Cardiac muscle cell (in vitro differentiated cells and primary cell): Measurements from ENCODE around the gene PITPNM2. TPM values are rescaled to one million over a fixed set of nuclear protein-coding genes. Genes with fewer than 3 reads are reported as not detected.

ENCODE experiments used
- DNase-seq, 2 donors: peaks; one replicate each; pipeline versions ENCODE4 v3.0.0 to v3.0.0-alpha.2; 2010 to 2017; ENCODE audit warnings: low read depth in 1 of 2, low spot score in 1 of 2
- H3K27ac ChIP-seq: fragments of 200-600 bp; sonication (generic); 2 replicates; pipeline ENCODE4 v1.5.1; 2016
- H3K27me3 ChIP-seq: fragments of 200-600 bp; sonication (generic); 2 replicates; pipeline ENCODE4 v1.6.0; 2016; ENCODE audit warnings: control low read depth
- H3K36me3 ChIP-seq: fragments of 200-600 bp; sonication (generic); 2 replicates; pipeline ENCODE4 v1.5.1; 2016; ENCODE audit warnings: control low read depth
- H3K4me1 ChIP-seq: fragments of 200-600 bp; sonication (generic); 2 replicates; pipeline ENCODE4 v1.8.1; 2017; ENCODE audit warnings: low read depth, mild to moderate bottlenecking, mixed run types
- H3K4me3 ChIP-seq: fragments of 200-600 bp; sonication (generic); 2 replicates; pipeline ENCODE4 v1.5.1; 2016; ENCODE audit warnings: mild to moderate bottlenecking
- H3K9me3 ChIP-seq: fragments of 200-600 bp; sonication (generic); 2 replicates; pipeline ENCODE4 v1.5.1; 2017; ENCODE audit warnings: low read depth, mild to moderate bottlenecking, control low read depth
- polyA plus RNA-seq: library from polyadenylated mRNA; unstranded; fragments of >200 nt; fragmentation: Nextera tagmentation; extraction: Ambion mirVana; gene quantifications from 2 replicates; pipeline ENCODE4 v1.2.1, GENCODE V29; 2016
- total RNA-seq: library from RNA; depleted of rRNA; stranded (reverse); fragments of >200 nt; gene quantifications from 2 replicates; pipeline ENCODE4 v1.2.3, GENCODE V29; 2016
- TF ChIP-seq, protein P1 (sequence below): IDR thresholded peaks from 2 replicates; pipeline ENCODE4 v1.5.1; 2012; ENCODE audit warnings: low read depth, mild to moderate bottlenecking, low read length

The PITPNM2 gene
- total and polyA plus RNA-seq, 2 experiments from 2014 or later = 2.9 to 5.6 TPM

GRCh38 chr12:123111498-123112165 lies 39.3 kb downstream of the PITPNM2 start:
- TF ChIP-seq, protein P1, sequence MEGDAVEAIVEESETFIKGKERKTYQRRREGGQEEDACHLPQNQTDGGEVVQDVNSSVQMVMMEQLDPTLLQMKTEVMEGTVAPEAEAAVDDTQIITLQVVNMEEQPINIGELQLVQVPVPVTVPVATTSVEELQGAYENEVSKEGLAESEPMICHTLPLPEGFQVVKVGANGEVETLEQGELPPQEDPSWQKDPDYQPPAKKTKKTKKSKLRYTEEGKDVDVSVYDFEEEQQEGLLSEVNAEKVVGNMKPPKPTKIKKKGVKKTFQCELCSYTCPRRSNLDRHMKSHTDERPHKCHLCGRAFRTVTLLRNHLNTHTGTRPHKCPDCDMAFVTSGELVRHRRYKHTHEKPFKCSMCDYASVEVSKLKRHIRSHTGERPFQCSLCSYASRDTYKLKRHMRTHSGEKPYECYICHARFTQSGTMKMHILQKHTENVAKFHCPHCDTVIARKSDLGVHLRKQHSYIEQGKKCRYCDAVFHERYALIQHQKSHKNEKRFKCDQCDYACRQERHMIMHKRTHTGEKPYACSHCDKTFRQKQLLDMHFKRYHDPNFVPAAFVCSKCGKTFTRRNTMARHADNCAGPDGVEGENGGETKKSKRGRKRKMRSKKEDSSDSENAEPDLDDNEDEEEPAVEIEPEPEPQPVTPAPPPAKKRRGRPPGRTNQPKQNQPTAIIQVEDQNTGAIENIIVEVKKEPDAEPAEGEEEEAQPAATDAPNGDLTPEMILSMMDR = no peak
- H3K36me3 ChIP-seq = no peaks in the 10 kb centered on the region
- H3K4me1 ChIP-seq = peaks cover 43% of the 10 kb centered on the region
- no peak overlapping the region for H3K4me3 ChIP-seq
- no peaks in the 10 kb centered on the region for H3K9me3 ChIP-seq
- no peak for DNase-seq
- H3K27ac ChIP-seq = no peak overlapping the region
- no peaks in the 10 kb centered on the region for H3K27me3 ChIP-seq

DNA sequence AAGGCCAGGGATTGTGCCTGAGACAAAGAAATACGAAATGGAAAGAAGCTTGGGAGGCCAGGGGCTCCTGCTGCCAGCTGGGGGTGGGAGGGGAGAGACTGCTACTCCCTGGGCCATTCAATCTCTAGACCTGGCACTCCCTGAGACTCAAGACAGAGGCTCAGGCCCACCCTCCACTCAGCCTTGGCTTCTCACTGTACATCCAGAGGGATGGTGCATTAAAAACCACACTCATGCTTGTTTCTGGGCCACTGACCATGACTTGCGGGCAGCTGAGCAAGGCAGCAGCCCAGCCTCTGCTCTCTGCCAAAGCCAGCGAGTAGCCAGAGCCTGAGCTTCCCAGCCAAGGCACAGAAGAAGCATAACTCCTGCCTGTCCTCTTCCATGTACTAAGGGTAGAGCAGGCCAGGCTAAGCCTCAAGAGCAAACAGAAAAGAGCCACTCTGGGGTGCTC lies 41.5 kb downstream of the PITPNM2 start:
- TF ChIP-seq, protein P1 = no peak
- no peaks in the 10 kb centered on the region for H3K27me3 ChIP-seq
- no peaks in the 10 kb centered on the region for H3K36me3 ChIP-seq
- no peak overlapping the region for H3K27ac ChIP-seq
- H3K4me1 ChIP-seq = peaks cover 33% of the 10 kb centered on the region
- H3K4me3 ChIP-seq = no peak overlapping the region
- no peak for DNase-seq
- no peaks in the 10 kb centered on the region for H3K9me3 ChIP-seq

GRCh38 chr12:123108682-123109066 lies 42.2 kb downstream of the PITPNM2 start:
- H3K4me3 ChIP-seq = no peak overlapping the region
- H3K27me3 ChIP-seq = no peaks in the 10 kb centered on the region
- H3K27ac ChIP-seq = no peak overlapping the region
- H3K4me1 ChIP-seq = peaks cover 33% of the 10 kb centered on the region
- H3K9me3 ChIP-seq = no peaks in the 10 kb centered on the region
- DNase-seq = no peak
- TF ChIP-seq, protein P1 = no peak
- no peaks in the 10 kb centered on the region for H3K36me3 ChIP-seq

DNA sequence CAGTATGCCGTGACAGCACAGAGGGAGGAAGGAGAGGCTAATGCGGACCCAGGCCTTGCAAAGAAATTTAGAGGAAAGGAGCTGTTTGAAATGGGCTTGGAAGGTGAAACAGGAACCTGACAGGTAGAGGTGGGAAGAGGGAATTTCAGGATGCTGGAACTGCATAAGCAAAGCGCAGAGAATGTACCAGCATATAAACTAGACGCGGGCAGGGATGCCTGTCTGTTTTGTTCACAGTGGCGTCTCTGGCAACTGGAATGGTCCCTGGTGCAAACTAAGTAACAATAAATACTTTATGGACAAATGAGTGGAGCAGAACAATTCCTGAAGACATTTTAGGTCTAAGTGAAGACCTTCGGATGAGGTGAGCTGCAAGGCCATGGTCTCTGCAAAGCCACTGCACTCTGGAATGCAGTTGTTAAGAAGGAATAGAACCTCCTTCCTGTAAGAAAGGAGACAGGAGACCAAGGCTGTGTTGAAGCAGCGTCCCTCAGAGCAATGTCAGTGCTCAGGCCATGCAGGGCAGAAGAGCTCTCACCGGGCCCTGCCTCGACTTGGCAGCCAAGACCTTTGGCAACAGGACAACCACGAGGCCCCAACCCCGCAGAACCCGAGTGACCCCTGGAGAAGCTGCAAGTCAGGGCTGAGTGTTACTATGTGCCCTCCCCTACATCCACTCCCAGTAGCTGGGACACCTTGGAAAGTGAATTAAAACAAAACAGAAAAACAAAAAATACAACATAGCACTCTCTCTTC lies 42.8 kb downstream of the PITPNM2 start:
- H3K27me3 ChIP-seq = no peaks in the 10 kb centered on the region
- no peak overlapping the region for H3K4me3 ChIP-seq
- no peak for DNase-seq
- no peak overlapping the region for H3K27ac ChIP-seq
- peaks cover 29% of the 10 kb centered on the region for H3K4me1 ChIP-seq
- TF ChIP-seq, protein P1 = no peak
- no peaks in the 10 kb centered on the region for H3K9me3 ChIP-seq
- no peaks in the 10 kb centered on the region for H3K36me3 ChIP-seq

GRCh38 chr12:123106640-123107359 lies 44.1 kb downstream of the PITPNM2 start:
- Histone ChIP-seq H3K9me3 (no peaks in the 10 kb centered on the region), H3K36me3 (no peaks in the 10 kb centered on the region), H3K4me1 (peaks cover 20% of the 10 kb centered on the region), H3K27ac (no peak overlapping the region), H3K4me3 (no peak overlapping the region), H3K27me3 (no peaks in the 10 kb centered on the region)
- no peak for DNase-seq
- TF ChIP-seq, protein P1 = no peak
